DMS114 treated with DMSO at 0.1 percent for 48 hours (cell line): ENCODE measurements around the gene RASAL2.
"Not testable (repeated sequence)": the region's sequence is repeated elsewhere in the genome, so short reads cannot be mapped to it uniquely, and the experiment has no call there.

Source experiments
- DNase-seq: peaks from one replicate; lab custom pipeline; 2025; ENCODE audit not compliant: unreplicated experiment; lab: John Stamatoyannopoulos, UW

The RASAL2 gene

DNA sequence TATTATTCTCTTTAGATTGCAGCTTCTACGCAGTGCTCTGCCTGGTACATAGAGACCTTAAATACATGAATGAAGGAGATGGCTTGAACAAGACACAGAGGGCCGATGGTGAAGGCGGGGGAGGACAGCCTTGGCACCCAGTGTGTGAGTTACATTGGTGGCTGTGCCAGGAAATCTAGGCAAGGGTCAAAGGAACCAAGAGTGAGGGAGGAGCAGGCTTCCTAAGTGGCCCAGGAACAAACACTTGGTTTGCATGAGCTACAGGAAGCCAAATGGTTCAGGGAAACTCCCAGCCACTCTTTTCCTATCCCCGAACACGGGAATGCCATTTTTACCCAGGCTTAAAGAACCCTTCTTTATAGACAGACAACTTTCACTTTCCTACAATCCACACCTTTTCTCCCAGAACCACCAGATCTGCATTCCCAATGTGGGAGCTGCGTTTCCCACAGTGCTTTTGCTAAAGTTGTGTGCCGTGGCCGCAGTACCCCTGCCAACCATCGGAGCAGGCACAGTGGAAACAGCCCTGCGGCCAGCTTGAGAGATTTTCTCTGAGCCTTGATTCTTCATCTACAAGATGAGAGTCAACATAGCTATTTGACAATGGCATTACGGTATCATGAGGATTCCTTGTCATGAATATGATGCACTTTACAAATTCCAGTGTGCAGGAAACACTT is 406.3 kb downstream of the RASAL2 start:
- no peak for DNase-seq

DNA sequence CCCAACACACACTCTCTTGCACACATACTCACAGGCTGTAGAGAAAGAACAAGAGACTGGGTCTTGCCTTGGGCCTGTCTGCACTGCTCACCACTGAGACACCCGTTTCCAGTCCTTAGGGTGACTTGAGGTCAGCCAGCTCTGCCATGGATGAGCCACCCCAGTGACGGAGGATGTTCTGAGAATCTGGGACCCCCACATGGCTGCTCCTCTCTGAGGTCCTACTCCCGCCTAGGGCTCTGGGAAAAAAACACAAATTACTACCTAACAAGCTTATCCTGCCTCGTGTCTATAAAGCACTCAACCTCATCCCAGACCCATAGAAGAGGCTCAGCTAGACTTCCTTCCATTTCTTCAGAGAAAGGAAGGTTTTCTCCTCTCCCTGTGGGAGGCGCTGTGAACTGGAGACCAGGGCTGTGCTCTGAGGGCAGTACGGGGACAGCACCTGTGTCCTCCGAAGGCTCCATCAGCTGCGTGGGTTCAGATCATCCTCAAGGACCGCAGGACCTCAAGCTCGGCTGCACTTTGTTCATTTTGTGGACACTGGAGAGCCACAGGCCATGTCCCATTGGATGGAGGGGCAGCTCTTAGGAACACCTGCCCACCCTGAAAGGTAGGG is 407.1 kb downstream of the RASAL2 start:
- DNase-seq, result no peak

DNA sequence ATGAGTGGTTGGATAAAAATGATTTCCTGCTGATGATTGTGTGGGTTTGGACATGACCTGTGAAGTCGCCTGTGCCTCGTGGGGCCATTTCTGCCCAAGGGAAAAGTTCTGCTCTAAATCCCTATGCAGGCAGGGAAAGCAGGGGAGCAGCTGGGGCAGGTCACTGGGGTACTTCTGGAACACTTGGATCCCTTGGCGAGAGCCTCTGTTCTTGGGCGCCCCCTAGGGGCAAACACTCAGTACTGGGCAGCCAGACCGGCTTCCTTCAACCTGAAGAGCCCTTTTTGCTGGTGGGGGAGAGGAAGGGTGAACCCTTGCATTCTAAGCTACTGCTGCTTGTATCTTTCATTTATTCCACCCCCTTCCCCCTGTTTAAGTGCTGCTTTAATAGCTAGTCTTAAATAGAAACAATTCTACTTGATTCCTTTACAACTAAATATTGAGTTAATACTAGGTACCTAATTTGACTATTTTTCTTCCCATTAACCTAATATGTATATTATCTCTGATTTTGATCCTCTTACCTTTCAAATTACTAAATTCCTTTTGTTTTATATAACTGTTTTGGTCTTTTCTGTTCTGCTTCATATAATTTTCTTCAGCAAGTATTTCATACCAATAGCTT is 407.9 kb downstream of the RASAL2 start:
- peak; percentile 5 for DNase-seq

DNA sequence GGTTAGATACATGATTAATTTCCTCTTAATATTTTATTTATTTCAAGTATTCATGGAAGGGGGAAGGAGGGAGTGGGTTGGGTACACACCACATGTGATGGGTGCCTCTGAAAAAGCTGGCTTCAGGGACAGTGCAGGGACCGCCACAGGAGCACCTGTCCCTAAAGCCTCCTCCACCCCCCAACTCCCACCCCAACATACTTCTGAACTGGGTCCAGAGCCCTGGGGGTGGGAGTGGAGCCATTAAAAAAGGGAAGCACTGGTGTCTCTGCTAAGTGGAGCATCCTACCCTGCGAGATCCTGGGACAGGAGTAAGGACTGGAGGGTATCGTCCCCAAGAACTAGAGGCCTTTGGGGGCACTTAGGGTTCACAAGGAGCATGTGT is 408.4 kb downstream of the RASAL2 start:
- DNase-seq, result no peak

DNA sequence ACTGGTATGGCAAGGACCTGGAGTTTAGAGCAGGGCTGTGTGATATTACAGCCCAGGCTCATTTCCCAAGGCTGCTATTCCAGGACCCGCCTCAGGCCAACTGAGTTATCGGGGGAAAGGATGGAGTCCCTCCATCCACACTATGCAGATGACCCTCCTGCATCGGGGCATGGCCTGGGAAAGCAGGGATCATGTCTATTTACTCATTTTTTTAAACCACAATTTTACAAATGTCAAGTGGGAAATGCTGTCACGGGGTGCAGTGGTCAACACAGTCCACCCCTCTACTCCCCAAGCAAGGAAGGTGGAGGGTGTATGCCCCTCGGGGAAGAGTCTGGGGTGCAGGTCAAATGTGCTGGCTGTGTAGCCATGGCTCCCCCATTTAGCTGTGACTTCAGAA is 409.0 kb downstream of the RASAL2 start:
- DNase-seq, result no peak

DNA sequence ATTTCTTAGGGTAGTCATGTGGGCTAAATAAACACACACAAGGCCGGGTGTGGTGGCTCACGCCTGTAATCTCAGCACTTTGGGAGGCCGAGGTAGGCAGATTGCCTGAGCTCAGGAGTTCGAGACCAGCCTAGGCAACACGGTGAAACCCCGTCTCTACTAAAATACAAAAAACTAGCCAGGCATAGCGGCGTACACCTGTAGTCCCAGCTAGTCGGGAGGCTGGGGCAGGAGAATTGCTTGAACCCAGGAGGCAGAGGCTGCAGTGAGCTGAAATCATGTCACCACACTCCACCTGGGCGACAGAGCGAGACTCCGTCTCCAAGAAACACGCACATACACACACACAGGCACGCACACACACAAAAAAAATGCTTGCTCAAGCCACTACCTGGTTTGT is 409.4 kb downstream of the RASAL2 start:
- not testable (repeated sequence) for DNase-seq

DNA sequence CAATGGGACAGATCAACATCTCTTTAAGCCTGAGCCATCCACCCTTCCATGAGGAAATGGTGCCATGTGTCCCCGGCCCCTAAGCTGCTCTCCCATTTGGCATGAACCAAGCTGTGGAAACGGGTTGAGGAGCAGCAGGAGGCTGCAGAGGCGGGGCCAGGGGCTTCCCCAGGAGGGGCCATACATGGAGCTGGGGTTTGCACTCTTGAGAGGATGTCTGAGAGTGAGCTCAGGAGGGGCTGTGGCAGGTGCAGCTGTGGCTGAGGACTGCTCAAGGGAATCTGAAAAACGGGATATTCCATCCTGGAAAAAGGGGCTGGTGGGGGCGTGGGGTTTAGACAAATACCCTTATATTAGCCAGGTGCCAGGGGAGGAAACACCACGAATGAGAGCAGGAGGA is 409.9 kb downstream of the RASAL2 start:
- no peak for DNase-seq

DNA sequence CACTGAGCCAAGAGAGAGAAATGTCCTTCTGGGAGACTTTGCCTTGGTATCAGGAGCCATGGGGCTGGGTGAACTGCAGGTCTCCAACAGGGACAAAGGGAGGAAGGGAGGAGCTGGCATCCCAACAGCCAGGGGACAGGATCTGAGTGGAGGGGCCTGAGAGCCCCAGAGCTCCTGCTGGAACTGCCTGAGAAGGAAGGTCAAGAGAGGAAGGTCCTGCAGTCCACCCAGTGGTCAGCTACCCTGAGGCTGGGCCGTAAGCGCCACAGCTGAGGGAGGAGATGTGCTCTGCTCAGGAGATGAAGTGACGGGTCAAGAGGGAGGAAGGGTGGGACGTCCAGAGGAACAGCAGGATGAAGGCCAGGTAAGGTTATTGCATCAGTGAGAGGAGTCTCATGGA is 410.4 kb downstream of the RASAL2 start:
- no peak for DNase-seq

DNA sequence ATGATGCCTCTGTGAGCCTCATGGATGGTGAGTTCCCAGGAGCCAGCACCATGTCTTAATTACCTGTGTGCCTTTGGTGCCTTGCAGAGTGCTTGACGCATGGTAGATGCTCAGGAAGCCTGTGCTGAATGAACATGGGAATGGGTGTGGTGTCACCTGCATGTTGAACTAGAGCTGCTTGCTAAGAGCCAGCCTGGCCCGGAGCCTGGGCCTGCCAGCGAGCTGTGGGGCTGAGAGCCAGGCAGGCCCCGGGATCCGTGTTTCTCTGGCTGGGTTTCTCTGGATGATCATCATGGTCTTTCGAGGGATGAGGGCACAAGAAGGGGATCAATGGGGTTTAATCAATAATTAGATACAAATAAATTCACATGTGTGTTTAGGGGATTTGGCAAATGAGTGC is 412.3 kb downstream of the RASAL2 start:
- no peak for DNase-seq

DNA sequence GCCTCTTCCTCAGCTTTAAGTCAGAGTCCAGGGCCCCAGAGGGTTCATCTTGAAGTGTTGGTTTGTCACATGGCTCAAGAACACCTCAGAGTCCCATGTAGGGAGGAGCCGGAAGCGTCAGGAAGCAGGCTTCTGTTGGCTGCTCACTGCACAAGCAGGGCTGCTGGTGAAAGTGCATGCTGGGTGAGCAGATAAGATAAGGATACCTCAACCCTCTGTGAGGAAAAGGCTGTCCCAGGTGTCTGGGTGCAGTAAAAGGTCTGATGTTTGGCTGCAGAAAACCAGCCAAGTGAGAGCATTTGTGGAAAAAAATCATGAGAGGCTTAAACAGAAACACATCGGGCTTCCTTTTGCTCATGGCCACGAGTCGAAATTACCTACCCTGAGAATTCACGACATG is 412.8 kb downstream of the RASAL2 start:
- no peak for DNase-seq

DNA sequence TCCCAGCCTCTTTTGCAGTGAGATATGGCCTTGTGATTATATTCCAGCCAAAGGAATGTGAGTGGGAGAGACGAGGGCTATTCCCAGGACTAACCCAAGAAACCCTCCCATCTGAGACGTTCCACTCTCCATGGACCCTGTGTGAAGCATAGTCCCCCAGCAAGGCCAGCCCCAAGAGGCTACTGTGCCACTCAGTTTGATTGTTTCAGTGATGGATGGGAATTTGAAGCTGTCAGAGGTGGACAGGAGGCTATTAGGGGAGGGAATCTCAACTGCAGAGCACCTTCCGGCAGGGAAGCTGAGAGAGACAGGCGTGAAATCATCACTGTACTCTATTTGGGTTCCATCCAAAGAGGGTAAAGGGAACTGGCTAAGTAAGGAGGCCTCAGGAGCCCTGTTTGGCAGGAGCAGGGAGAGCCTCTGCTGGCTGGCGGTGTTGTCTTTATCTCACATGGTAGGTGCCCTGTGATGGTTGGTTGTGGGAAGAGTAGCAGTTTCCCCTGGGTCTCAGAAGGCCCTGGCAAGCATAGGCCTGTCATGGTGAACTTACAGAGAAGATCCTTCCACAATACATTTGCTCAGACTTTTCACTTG is 415.6 kb downstream of the RASAL2 start:
- DNase-seq, result no peak

DNA sequence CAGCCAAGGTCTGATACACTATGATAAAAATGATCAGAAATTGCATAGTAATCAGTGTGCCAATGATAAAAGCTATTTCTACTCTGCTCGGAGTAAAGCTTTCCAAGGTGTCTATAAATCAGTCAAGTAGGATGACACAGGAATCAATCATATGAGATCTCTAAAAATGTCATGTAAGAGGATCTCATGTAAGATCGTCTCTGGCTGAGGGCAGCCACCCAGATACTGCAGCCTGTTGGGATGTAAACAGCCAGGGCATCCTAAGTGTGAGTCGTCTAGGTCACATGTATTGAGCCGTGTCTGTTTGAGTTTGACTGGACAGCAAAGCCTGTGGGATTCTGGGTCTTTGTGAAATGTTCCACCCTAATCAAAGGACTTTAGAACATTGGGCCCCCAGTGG is 416.3 kb downstream of the RASAL2 start:
- no peak for DNase-seq

DNA sequence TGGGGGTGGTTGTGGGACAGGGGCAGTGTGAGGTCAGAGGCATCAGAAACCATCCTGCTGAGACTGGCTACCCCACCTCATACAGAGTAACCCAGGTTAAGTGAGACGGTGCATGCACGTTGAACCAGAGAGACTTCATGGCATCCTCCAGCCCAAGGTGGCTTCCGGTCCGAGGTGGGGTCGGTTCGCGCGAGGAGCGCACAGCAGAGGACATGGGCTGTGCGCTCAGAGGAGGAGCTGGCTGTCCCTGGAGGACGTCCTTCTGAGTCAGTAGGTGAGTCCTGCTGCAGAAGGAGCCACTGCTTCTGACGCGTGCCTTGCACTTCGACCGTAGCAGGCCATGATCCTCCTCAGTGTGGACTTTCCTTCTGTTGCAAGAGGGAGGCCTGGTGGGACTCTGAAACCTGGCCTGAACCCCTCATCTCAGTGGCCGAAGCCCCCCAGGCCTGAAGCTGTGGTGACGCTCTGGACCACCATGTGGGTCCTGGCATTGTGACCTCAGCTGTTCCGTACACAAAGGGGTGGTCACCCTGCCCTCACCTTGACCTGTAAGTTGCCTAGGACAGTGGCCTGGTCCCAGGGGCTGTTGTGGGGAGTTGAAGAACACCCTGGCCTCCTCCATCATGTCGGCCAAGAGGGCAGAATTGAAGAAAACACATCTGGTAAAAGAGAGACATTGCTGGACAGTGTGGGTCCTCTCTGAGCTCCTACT is 418.8 kb downstream of the RASAL2 start, which contains the start of gene TEX35:
Gene TEX35 (plus strand): TSS at position 544 of the 712 bp plus-strand sequence. CDS start 80 bp downstream, at position 624.
- no peak for DNase-seq

DNA sequence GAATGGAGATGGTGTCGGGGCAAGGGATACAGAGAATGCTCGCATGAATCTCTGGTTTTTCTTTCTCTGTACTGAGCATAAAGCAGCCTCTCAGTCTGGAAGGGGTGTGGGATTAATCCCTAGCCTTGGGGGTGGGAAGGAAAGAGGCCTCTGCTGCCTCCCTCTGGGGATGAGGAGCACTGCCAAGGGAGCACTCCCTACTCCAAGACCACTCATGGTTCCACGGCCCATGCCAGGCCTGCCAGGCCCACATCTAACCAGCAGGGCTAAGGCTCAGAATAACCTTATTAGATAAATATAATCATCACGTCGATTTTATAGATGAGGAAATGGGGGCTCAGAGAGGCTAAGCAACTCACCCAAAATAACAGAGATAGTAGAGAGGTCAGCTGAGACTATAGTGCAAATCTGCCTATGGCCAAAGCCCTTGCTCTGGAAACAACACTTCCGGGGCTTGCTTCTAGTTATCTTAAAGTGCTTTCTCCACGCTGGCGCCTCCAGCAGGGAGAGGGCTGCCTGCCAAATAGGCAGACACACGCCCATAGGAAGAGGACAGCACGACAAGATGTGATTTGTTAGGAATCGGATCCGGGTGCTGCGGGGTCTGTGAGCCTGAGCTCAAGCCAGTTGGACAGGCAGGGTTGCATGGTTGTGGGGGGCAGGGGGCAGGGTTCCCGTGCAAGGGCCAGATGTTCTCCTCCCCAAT is 419.5 kb downstream of the RASAL2 start:
- no peak for DNase-seq

DNA sequence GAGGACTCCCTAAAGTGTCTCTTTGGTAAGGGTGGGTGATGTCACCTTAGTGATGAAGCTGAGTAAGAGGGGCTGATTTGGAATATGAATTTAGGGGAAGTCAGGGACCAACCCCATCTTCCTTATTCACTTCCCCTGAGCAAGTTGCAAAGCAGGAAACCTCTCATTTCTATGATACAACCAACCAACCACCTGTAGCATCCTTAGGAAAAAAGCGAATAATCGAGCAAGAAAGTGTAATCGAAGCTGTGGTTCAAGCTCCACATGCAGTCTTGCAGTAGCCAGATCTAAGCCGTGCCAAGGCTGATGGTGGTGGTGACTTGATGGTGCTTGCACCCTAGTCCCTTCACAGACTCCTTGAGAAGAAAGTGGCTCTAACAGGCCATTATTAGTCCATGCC is 422.2 kb downstream of the RASAL2 start:
- DNase-seq, result no peak

DNA sequence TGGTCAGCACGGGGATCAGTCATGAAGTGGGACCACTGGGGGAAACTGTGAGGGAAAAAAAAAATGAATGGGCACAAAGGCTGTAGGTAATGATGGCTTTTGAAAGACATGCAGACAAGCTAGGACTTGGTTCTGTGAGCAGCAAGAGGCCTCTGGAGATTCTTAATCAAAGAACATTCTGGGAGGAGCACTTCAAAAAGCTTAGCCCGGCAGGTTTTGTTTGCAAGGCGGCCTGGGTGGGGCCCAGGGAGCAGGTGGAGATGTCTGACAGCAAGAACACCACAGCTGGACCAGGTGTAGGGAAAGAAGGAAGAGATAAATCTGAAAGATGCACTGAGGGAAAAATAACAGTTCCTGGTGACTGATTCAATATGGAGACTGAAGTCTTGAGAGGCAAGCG is 425.0 kb downstream of the RASAL2 start:
- no peak for DNase-seq

DNA sequence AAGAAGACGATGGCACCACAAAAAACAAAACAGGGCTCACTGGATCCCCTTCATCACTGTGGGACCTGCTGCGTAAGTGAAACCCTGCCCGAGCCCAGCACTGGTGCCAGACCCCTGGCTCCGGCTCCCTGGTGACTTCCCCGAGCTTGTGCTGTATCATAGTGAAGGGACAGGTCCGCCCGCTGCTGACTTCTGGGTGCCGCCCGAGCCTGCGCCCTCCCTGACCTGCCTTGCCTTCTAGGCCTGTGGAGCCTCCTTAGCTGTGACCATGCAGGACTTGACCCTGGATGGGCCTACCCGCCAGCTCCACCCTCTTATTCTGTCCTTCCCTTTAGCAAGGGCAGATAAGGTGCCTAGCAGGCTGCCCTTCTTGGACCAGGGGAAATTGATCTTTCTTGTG is 426.9 kb downstream of the RASAL2 start:
- no peak for DNase-seq

DNA sequence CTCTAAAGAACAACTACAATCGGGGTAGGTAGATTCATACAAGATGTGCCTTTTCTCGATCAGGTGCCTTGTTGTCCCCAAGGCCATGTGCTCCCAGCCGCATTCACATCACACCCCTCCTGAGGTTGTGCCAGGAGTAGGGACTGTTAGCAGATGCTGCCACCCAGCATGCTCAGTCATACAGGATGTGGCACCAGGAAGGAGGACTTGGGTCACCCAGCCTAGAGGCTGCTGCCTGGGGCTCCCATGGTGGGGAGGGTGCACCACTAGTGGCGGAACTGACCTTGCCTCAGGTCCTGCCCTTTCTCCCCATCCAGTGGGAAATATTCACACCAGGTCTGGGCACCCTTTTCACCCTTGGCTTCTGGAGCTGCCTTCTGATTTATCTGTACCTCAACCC is 427.3 kb downstream of the RASAL2 start:
- DNase-seq, result no peak

DNA sequence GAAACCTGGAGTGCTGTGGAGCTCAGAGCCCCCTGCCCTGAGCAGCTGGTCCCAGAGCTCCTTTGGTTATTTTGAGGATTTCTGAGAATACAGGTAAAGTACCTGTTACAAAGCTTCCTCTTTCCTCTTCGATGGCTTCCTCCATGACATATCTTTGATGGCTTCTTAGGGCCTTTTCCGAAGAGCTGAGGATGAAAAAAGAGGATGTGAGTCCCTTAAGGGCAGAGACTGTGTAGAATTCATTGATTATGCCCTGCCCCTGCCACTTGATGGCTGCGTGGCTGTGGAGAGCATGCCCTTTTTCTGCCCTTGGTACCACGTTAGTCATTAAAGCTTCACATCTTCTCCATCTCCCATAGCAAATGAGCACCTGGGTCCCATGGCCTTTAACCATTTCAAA is 433.2 kb downstream of the RASAL2 start:
- DNase-seq, result no peak

DNA sequence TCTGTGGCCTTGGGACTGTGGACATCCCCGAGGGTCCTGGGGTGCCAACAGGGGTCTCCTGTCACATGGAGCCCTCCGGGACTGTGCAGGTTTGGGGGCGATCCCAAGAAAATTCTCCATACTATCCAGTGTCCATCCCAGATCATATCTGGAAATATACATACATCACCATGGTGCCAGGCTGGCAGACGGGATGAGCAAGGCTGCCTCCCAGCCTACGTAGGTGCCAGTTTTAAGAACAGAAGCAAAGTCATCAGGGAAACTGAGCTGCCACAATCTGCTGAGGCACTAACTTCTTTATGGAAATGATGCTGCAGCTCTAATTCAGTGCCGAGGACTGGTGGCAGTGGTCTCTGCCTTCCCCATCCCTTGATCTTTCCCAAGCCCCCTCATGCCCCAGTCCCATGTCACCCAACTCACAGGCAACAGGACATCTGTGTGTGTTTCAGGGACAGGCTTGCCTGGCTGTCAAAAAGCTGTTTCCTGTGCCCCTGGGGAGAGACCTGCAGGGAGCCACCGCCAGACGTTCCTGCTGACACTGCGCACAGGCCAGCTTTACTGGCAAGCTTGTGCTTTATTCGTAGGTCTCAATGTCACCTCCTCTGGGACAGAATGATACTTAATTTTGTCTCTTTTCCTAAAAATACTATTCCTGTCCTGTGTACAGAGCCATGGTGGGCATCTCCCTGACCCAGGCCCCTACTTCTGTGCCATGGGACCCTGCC is 434.5 kb downstream of the RASAL2 start:
- DNase-seq, result no peak
